A549 treated with dexamethasone at 1 μM for 4 hours (cell line): ENCODE data around the gene ALDH3B2. TPM values are rescaled to one million over a fixed set of nuclear protein-coding genes. Genes with fewer than 3 reads are reported as not detected.

Source experiments
- total RNA-seq: library from RNA; stranded (reverse); fragments of 200-300 nt; extraction: Qiagen RNA extraction; gene quantifications from 5 replicates; pipeline ENCODE4 v1.2.3, GENCODE V29; 2022

ALDH3B2 gene, protein sequence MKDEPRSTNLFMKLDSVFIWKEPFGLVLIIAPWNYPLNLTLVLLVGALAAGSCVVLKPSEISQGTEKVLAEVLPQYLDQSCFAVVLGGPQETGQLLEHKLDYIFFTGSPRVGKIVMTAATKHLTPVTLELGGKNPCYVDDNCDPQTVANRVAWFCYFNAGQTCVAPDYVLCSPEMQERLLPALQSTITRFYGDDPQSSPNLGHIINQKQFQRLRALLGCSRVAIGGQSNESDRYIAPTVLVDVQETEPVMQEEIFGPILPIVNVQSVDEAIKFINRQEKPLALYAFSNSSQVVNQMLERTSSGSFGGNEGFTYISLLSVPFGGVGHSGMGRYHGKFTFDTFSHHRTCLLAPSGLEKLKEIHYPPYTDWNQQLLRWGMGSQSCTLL
- 0.04 to 0.06 TPM (median 0.06 TPM) in 3 of 5 replicates, not detected in the others for total RNA-seq

GRCh38 chr11:67674442-67674871, at the start of gene ALDH3B2:
Gene ALDH3B2 (minus strand): TSS chr11:67674623. CDS start chr11:67666935, 7,688 bp downstream.

GRCh38 chr11:67639438-67639859, 35.0 kb downstream of the ALDH3B2 start, which contains the start of gene TBX10:
Gene TBX10 (minus strand): TSS chr11:67639763. CDS start chr11:67639472, 291 bp downstream.

GRCh38 chr11:67629386-67630227, 44.8 kb downstream of the ALDH3B2 start, which contains the start of gene NUDT8:
Gene NUDT8 (minus strand): TSS chr11:67629937. CDS start chr11:67629911, 26 bp downstream.

Other genes starting within 250 kb of the ALDH3B2 start
- 37.3 to 50.0 TPM (median 48.8 TPM) in 5 replicates for gene RPS6KB2, start 246.1 kb downstream of the ALDH3B2 start, total RNA-seq
- gene PTPRCAP, start 236.9 kb downstream of the ALDH3B2 start, total RNA-seq: 0.18 to 0.39 TPM (median 0.28 TPM) in 5 replicates
- 42.1 to 61.9 TPM (median 59.9 TPM) in 5 replicates for gene CORO1B, start 231.1 kb downstream of the ALDH3B2 start, total RNA-seq
- gene GPR152, start 221.9 kb downstream of the ALDH3B2 start, total RNA-seq: 0.07 TPM in 1 of 5 replicates, not detected in the others
- not detected in 5 replicates for gene CABP4, start 219.3 kb downstream of the ALDH3B2 start, total RNA-seq
- gene TMEM134, start 205.4 kb downstream of the ALDH3B2 start, total RNA-seq: 37.1 to 67.8 TPM (median 58.9 TPM) in 5 replicates
- gene AIP, start 191.6 kb downstream of the ALDH3B2 start, total RNA-seq: 40.6 to 43.2 TPM (median 43.0 TPM) in 5 replicates
- gene PITPNM1, start 169.3 kb downstream of the ALDH3B2 start, total RNA-seq: 21.8 to 40.9 TPM (median 38.0 TPM) in 5 replicates
- 57.8 to 84.5 TPM (median 82.5 TPM) in 5 replicates for gene CDK2AP2, start 166.5 kb downstream of the ALDH3B2 start, total RNA-seq
- not detected in 5 replicates for gene CABP2, start 151.2 kb downstream of the ALDH3B2 start, total RNA-seq
- 1,418 to 1,585 TPM (median 1,568 TPM) in 5 replicates for gene GSTP1, start 90.8 kb downstream of the ALDH3B2 start, total RNA-seq
- gene NDUFV1, start 67.7 kb downstream of the ALDH3B2 start, total RNA-seq: 130 to 145 TPM (median 142 TPM) in 5 replicates
- 8.5 to 12.6 TPM (median 11.3 TPM) in 5 replicates for gene NUDT8, start 44.7 kb downstream of the ALDH3B2 start, total RNA-seq
- gene TBX10, start 34.9 kb downstream of the ALDH3B2 start, total RNA-seq: not detected in 5 replicates
- 0.89 to 1.7 TPM (median 1.1 TPM) in 5 replicates for gene ACY3, start 23.9 kb downstream of the ALDH3B2 start, total RNA-seq